Fibroblast of skin of right quadriceps (primary cell): Measurements from ENCODE around the gene PHF13.
"Not testable (repeated sequence)": the region's sequence is repeated elsewhere in the genome, so short reads cannot be mapped to it uniquely, and the experiment has no call there.

Experiments used
- DNase-seq: peaks from one replicate; pipeline ENCODE4 v3.0.0-alpha.2; 2013

PHF13 gene

DNA sequence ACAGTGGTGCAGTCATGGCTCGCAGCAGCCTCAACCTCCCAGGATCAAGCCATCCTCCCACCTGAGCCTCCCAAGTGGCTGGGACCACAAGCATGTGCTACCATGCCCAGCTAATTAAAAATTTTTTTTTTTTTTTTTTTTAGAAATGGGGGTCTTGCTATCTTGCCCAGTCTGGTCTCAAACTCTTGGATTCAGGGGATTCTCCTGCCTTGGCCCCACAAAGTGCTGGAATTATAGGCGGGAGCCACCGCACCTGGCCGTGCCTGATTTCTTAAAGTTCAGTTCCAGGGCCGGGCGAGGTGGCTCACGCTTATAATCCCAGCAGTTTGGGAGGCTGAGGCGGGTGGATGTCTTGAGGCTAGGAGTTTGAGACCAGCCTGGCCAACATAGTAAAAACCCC lies 17.5 kb downstream of the PHF13 start:
- DNase-seq, result no peak

DNA sequence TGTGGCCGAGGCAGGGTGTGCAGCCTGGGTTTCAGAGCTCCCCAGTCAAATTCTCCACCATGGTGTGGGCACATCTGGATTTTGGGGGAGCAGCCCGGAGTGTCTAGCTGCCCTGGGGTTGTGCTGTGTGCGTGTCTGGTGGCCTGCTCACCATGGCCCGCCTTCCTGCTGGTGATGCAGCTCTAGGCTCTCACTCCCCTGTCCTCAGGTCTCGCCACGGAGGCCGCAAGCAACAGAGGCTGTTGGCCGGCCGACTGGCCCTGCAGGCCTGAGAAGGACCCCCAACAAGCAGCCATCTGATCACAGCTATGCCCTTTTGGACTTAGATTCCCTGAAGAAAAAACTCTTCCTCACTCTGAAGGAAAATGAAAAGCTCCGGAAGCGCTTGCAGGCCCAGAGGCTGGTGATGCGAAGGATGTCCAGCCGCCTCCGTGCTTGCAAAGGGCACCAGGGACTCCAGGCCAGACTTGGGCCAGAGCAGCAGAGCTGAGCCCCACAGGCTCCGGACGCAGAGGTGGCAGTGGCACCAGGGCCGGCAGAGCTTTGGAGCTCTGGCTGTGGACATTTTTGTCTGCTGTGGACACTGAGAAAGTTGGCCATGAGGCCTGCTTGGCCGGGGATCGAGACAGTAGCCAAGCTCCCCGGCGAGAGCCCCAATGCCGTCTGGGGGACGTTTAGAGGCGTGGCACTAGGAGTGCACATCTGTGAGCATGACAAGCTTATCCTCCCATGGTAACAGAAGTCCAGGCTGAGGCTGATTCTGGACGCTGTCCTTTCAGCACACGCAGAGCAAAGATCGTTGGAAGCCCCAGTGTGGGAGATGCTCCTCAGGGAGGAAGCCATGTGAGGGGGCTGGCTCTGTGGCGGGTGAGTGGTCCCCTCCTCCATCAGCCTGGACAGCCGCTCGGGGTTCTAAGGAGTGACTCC lies 19.3 kb downstream of the PHF13 start:
- DNase-seq, result no peak

DNA sequence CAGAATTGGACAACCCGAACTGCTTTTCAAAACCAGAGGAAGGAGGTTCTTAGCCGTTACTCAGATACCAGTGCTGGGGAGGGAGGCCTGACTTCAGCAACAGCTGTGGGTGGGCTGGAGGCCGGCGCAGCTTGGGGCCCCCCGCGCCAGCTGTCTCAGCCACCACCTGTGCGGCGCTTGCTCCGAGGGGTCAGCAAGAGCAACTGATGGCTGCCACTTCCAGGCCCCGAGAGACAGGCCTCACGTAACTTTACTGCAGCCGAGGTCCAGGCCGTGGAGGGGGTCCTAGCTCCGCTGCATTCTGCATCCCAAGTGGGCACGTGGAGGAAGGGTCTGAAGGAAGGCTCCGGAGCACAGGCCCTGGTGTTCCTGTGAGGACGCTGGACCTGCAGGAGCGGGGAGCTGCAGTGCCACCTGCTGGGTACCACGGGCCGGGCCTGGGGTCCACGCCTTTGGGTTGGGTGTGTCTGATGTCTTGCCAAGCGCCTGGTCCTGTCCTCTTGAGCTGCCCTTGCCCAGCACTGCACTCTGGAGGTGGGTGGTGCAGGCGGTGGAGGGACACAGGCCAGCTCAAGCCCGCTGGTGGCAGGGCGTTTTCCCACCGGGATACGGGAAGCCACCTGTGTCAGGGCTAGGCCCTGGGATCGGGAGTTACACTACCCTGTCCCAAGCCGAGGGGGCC lies 21.0 kb downstream of the PHF13 start:
- DNase-seq, result peak; percentile 19

DNA sequence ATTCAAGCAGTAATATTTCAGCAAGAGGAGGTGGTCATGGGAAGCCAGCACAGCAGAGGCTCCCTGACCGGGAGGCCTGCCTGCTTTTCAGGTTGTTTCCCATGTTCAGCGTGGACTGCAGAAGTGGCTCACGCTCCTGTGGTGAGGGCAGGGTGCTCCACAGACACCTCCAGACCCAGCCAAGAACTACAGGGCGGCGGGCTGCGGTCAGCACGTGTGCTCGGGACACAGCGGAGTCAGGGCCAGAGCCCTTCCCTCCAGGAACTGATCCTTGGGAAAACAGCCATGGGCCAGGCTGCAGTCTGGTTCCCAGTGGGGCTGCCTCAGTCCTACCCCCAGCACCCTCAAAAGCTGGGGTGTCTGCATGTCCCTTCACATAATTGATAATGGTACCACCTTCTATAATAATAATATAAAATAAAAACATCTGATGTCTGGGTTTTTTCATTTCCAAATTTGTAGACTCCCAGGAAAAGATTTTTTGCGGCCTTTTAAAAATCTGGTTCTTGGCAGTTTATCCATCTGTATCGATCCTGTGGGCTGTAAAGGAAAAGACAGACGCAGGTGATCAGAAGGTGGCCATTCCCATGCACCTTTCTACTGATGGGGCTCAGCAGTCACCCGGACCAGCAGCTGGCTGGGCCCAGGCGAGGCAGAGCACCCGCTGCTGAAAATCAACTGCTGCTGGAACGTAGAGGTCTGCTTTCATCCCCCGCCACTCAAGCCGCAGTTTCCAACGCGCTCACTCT lies 21.8 kb downstream of the PHF13 start:
- no peak for DNase-seq

DNA sequence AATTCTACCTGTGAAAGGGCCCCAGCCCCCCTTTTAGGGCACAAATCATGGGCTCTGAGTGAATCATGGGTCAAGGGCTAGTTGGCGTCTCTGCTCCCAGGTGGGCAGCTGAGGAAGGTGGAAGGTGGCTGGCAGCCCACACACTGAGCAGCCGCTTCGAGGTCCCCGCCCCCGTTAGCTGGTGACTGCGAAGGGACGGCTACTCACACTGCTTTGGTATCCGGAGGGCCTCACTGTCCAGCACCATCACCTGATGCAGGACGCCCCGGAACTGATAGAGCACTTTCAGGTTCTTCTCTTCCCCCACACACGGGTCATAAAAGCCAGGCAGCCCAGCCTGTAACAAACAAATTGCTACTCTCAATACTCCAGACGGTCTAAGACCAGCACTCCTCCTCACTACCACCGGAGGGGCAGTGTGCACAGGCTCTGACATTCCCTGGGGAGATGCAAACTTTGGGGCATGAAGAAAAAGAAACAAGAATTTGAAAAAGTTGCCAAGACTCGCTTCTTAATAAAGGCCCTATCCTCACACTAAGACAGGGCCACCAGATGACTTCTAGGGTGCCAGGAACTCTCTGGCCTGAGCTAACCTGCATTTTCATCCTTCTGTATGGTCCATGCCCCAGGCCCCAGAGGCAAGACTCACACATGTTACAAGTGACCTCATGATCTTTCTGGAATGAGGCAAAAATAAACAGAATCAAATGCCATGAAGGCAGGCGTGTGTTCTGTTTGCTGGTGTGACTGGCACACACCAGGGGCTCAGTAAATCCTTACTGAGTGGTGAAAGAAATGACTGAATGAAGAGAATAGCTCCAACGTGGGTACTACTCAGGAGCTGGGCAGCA lies 22.6 kb downstream of the PHF13 start:
- DNase-seq, result no peak

DNA sequence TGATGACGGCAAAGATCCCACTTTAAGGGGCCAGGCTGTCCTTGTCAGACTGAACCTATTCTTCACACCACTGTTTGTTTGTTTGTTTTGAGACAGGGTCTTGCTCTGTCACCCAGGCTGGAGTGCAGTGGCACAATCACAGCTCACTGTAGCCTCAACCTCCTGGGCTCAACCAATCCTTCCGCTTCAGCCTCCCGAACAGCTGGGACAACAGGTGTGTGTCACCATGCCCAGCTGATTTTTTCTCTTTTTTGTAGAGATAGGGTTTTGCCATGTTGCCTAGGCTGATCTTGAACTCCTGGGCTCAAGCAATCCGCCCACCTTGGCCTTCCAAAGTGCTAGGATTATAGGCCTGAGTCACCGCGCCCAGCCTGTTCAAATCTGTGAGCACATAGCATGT lies 23.2 kb downstream of the PHF13 start:
- not testable (repeated sequence) for DNase-seq

DNA sequence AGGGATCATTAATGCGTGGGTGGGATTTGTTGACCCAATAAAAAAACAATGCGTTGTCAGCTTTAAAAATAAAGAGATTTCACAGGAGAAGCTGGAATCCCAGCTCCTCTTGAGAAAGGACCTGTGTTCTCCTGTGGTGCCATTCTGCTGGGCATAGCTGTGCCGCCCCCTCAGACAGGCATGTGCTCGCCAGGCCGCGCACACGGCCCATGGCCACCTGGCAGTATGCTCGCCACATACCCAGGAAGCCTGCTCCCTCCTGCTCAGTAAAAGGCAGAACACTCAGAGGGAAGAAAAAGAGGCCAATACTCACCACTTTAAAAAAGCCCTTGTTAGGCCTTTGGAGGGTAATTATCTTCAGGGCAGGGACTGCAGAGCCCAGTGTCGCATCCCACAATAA lies 24.2 kb downstream of the PHF13 start:
- no peak for DNase-seq

DNA sequence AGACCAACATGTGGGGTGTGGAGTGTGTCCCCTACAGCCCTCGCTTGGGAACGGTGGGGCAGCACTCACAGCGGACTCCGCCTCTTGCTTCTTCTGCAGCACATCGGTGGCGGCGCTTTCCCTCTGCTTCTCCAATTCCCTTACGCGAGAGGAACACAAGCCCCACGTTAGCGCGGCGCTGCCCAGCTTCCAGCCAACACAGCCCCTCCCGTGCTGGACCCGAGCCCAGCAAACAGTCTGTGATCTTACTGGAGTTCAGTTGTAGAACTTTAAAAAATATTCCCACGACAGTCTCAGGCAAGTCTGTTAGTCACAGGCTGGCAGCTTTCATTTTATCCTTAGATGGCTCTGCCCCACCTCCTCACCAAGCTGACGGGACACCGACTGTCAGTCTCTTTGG lies 24.7 kb downstream of the PHF13 start:
- DNase-seq, result peak; percentile 37

DNA sequence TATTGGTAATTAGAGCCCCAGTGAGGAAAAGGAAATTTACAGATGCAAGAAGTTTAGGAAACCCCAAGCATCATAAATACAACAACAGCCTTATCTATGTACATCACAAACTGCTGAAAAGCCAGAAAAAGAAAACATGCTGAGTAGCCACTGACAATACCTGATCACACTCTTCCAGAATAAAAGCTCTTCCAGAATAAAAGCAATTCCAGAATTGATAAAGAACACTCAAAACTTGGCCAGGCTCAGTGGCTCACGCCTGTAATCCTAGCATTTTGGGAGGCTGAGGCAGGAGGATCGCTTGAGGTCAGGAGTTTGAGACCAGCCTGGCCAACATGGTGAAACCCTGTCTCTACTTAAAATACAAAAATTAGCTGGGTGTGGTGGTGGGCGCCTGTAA lies 27.3 kb downstream of the PHF13 start:
- DNase-seq, result not testable (repeated sequence)

DNA sequence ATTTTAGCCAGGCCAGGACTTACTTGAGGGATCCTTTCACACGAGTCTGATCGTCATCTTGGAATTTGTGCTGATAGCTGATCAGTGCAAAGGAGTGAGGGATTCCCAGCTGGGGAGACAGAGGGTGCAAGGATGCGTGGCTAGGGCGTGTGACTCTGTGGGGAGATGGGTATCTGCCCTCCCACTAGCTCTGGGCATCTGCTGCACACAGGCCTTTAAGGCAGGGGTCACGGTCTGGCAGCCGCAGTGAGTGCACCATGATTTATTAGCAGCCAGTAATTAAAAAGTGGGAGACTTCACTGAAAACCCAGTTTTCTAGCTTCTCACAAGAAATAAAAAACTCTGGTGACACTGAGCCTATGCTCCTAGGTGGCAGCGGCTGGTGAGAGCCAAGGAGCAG lies 31.5 kb downstream of the PHF13 start:
- DNase-seq, result no peak

DNA sequence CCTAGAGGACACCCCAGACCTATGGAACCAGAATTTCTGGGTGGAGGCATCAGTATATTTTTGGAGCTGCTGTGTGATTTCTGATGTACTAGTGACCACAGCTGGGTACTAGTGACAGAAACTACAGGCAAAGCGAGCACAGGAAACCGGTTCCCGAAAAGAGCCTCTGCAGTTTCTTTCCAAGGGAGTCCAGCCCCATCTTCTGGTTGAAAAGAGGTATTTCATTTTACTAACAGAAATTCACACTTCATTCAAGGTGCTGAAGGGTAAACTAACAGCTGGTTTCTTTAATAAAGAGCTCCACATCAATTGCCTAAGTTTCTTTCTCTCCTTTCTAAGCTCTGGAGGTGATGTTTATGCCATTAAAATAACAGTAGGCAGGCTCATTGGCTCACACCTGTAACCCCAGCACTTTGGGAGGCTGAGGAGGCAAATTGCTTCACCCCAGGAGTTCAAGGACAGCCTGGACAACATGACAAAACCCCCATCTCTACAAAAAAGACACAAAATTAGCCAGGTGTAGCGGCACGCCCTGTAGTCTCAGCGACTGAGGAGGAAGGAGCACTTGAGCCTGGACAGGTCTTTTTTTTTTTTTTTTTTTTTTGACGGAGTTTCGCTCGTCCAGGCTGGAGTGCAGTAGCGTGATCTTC lies 33.1 kb downstream of the PHF13 start:
- peak; percentile 44 for DNase-seq

DNA sequence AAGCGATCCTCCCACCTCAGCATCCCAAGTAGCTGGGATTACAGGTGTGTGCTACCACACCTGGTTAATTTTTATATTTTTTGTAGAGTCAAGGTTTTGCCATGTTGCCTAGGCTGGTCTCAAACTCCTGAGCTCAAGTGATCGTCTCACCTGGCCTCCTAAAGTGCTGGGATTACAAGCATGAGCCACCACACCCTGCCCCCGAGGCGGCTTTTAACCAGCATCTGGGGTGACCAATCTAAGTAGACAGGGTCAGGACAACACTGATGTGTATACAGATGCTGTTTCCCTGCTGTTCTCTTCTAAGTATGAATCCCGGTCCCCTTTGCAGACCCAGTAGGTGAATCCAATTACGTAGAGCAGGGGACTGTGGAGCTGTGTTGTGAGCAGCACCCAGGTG lies 35.0 kb downstream of the PHF13 start:
- DNase-seq, result no peak

DNA sequence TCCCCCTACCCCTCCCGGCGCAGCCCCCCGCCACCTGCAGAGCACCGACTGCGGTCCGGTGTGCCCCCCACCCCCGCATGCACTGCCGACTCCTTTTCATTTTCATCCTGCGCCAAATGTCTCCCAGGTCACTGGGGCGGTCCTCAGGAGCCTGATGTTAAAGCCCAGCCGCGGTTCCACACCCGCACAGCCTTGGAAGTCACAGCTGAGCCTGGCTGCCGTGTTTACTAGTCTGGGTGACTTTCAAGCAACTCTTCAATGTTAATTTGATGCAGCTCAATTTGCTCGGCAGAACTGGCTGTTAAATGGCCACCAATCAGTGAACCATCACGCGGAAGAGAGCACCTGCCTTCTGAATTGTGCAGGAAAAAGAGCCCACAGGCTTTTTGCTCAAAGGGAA lies 38.4 kb downstream of the PHF13 start:
- DNase-seq, result no peak

DNA sequence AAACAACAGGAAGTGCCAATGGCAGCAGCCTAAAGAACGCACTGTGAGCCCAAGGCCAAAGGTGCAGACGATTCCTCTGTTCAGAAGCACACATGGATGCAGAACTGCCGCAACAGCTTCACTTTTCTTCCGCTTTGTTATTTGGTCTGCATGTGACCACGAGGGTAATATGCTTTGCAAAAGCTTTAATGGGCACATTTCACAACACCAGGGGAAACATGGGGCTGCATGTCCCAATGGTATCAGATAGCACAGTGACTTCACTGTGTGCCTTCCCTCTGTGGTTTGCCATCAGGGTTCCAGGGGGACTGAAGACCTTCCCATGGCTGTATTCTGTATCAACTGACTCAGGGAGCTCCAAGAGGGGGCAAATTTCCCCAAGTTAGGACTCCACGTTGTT lies 39.5 kb downstream of the PHF13 start:
- no peak for DNase-seq

DNA sequence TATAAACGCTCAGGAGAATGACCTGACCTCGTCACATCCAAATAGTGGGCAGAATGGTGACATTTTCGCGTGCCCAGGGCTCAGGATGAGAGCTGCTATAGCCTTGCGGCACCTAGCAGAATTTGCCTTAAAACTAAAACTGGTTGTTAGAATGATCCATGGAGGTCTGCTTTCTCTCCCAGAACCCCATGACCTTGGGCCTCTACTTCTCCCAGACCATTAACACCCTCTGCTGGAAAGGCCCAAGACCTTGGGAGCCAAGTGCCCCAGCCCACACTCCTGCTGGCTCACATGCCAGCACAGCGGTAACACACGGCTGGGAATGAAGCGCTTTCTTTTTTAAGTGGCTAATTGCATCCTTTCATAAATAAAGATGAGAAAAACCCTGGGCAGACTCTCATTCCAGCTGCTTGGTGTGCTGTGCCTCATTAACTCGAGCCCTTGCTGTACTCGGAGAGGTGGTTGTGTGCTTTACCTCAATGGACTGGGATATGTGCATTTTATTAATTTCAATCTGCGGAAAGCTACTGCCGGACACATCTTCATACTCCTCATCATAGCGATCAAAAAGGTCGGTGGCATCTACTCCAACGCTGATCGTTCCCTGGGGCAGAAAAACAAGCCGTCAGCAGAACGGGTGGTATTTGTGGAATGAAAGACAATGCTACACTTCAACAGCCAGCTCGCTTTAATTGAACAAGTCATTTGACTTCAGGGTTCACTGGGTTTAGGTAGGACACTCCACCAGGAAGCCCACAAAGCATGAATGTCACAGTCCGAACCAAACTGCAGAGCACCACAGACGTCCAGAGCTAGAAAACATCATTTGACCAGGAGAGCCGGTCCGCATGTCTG lies 40.1 kb downstream of the PHF13 start:
- DNase-seq, result no peak

DNA sequence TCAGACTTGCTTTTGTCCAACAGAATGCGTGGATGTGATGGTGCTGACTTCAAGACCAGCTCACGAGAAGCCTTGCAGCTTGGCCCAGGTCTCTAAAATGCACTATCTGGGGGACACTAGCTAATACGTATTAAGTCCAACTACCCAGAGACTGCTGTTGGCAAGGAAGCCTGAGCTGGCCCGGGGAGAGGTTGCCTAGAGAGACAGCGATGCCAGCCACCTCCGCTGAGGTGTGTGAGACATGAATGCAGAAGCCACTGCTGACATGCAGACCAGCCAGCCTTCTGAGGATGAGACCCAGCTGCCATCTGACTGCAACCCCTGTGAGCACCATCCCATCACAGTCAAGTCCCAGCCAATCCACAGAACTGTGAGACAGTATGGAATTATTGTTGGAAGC lies 43.6 kb downstream of the PHF13 start:
- no peak for DNase-seq

DNA sequence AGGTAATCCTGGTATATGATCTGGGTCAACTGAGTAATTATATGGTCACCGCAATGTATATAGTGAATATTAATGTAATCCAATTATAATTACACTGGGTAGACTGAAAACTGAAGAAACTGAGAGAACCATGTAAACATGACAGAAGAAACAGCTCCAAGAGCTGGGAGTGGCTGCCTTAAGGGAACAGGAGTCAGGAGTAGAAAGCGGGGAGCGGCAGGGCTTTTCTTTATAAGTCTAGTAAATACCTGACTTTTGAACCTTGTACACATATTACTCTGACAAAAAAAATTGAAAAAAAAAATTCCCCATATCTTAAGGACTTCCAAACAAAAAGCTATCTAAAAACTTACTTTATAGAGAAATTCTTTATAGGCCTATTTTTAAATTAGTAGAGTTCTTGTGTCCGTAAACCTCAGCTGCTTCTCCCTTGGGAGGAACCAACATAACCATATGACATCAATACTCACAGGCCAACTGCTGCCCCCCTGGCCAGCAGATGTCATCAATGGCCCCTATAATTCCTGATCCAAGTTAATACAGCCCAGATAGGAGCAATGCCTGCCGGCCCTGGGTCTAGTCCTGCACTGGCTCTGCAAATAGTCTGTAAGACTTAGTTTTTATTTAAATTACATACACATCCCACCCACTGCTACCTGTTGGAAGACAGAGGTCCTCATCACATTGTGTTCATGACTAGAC lies 45.0 kb downstream of the PHF13 start:
- DNase-seq, result no peak

DNA sequence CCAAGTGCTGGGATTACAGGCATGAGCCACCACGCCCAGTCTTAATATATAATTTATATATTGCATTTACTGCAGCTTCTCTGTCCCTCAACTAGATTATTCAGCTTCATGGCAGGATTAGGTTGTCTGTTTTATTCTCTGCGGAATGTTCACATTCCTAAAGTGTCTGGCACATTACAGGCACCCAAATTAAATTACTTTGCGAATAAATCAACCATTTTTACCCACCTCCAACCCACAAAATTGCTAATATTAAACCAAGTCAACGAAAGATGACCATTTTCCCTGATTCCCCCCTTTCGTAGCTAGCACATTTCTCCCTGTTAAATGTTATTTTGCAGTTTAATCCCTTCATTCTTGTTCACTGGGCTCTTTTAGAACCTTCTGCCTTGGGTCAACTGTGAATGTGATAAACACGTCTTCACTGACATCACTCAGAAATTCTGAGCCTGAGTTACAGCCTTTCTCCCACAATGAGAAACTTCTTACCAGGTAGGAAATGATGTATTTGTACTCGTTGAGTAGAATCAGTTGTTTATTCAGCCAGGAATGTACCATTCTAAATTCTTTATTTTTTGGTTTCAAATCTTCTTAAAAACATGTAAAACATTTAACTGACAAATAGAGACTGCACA lies 47.0 kb downstream of the PHF13 start:
- DNase-seq, result no peak

DNA sequence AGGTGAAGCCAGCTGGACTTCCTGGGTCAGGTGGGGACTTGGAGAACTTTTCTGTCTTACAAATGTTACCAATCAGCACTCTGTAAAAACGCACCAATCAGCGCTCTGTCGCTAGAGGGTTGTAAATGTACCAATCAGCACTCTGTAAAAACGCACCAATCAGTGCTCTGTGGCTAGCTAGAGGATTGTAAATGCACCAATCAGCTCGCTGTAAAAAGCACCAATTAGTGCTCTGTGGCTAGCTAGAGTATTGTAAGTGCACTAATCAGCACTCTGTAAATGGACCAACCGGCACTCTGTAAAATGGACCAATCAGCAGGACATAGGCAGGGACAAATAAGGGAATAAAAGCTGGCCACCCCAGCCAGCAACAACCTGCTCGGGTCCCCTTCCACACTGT lies 48.9 kb downstream of the PHF13 start:
- DNase-seq, result not testable (repeated sequence)

DNA sequence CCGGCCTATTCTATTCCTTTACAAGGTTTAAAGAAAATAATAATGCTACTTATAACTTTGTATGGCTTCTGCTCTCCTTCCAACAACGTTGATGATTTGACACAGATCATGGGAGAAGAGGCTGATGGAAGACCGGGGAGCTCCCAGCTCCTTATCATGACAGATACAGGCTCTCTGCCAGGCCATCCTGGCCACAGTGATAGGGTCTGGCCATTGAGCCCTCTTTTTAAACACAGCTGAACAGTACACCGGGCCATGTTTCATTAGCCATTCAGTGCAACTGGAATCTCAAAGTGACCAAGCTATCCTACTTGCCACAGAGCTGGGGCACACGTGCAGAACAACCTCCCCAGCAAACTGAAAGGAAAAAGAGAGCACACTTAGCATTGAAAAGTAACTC lies 53.2 kb downstream of the PHF13 start:
- DNase-seq, result no peak
